HTERT RPE-1 (cell line): ENCODE data around the gene ARHGEF6.

Source experiments
- in situ Hi-C: fragments of 300-500 bp; cut with MboI; formaldehyde crosslinking; loops from 4 replicates; pipeline ENCODE4 v1.14.3; 2020; ENCODE audit warnings: low sequenced_read_pairs

ARHGEF6 gene

GRCh38 chrX:136652822-136653723, 127.7 kb downstream of the ARHGEF6 start:
- in situ Hi-C loops = no loop called here

- in situ Hi-C loops = no loop called here
Measured at GRCh38 chrX:136650811-136651210, 129.9 kb downstream of the ARHGEF6 start.

GRCh38 chrX:136647677-136648360, 132.9 kb downstream of the ARHGEF6 start, which contains the start of gene CD40LG:
TSS of gene CD40LG (plus strand) at chrX:136648158. CDS start at chrX:136648249, 91 bp downstream.
- in situ Hi-C loops = no loop called here

DNA sequence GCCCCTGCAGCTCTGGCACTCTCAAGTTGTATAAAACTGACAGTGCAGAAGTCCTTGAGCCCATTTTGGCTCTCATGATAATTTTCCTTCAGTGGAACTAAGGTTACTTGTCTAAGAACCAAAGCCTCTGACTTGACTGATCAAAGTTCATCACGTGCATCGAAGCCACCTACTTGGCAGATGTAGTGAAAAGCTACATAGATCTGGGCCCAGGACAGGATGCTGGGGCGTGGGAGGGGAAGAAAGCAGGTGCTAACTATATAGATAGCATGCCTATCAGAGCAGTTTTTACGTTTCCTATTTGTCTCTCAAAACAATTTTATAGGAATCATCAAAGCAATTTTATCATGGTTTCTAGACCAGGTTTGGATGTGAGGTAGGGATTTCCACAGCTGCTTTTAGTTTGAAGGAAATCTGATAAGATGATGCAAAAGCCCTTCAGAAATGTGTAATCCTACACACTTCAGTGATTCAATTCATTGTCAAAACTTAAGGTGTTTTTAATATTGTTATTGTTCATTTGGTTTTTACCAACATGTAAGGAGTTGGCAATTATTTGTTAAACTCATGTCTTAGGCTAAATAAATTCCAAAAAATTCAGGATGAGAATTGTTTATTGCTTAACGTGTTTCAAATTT, 134.0 kb downstream of the ARHGEF6 start:
- in situ Hi-C loops = no loop called here

- in situ Hi-C loops = no loop called here
Measured at GRCh38 chrX:136643243-136643642, 137.5 kb downstream of the ARHGEF6 start.

DNA sequence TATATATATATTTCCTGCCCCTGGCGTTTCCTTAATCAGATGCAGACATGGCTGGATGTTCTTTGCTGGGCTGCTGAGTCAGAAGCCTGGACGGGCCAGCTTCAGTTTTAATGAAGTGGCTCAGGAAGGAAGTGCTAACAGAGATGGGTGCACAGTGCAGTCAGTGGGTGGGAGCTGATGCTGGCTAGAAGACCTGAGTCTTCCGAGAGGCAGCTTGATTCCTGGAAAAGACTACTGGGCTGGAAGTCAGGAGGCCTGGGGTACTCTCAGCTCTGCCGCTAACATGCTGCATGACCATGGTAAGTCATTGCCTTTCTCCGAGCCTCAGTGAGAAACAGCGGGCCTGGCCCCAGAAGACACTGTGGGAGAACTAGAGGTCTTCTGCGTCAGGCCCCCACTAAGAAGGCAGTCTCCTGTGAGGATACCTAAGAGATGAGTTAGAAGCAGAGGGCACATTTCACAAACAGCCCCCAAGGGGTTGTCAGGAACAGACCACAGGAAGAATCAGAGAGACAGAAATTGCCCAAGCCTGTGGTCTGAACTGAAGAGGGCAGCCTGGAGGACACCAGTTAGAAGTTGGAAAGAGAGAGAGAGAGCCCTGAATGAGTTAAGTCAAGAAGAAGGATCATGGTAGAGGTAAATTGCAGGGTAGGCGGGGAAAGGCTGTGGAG, 141.1 kb downstream of the ARHGEF6 start:
- in situ Hi-C loops = no loop called here

GRCh38 chrX:136636121-136636520, 144.6 kb downstream of the ARHGEF6 start:
- in situ Hi-C loops = no loop called here

DNA sequence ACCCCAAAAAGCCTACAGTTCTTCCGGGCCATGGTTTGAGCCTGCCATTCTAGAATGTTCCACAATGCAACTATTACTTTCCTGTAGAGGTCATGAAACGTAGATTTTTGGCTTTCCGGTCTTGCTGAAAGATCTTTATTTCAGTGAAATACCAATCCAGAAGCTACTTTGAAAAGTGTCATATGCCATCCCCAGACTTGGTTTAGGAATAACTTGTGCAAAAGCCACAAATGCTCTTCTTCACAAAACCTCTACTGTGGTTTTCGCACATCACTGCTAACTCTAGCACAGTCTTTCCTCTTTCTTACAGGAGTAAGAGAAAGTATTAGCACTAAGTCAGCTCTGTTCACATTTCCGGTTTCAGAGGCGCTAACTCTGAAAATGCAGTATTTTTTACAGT, 145.5 kb downstream of the ARHGEF6 start:
- in situ Hi-C loops = no loop called here

GRCh38 chrX:136630881-136631280, 149.9 kb downstream of the ARHGEF6 start:
- in situ Hi-C loops = no loop called here

- in situ Hi-C loops = no loop called here
Measured at GRCh38 chrX:136629084-136629750, 151.5 kb downstream of the ARHGEF6 start.

GRCh38 chrX:136627409-136627808, 153.3 kb downstream of the ARHGEF6 start:
- in situ Hi-C loops = no loop called here

GRCh38 chrX:136626891-136627290, 153.8 kb downstream of the ARHGEF6 start:
- in situ Hi-C loops = no loop called here

DNA sequence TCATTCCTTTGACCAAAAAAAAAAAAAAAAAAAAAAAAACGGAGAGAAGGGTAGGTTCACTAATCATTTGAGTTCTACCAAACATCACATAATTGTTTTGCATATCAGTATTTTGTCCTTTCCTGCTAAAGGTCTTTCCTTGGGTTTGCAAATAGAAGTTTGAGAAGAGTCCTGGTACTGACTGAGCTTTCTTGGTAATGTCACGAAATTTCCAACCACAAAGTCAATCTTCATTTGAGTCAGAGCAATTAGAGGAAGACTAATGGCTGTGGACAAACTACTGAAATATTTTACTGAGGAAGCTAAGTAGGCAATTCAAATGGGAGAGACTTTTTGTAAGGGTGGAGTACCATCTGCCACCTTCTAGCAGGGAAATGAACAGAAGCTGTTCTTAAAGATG, 154.5 kb downstream of the ARHGEF6 start:
- in situ Hi-C loops = no loop called here

GRCh38 chrX:136625246-136625645, 155.5 kb downstream of the ARHGEF6 start:
- in situ Hi-C loops = no loop called here

GRCh38 chrX:136623396-136623795, 157.3 kb downstream of the ARHGEF6 start:
- in situ Hi-C loops = no loop called here

- in situ Hi-C loops = no loop called here
Measured at GRCh38 chrX:136622568-136622967, 158.2 kb downstream of the ARHGEF6 start.

DNA sequence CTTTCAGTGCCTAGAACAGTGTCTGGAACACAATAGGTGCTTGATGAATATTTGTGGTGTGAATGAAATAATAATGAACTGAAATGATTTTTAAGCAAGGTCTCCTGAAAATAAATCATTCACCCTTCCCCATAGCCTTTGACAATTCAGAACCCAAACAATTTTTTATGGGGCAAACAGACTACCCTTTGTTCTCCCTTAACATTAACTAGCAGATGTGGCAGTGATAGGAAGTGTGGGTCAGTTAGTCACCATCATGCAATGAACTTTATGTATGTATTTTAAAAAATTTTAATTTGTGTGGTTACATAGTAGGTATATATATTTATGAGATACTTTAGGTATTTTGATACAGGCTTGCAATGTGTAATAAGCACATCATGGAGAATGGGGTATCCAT, 160.0 kb downstream of the ARHGEF6 start:
- in situ Hi-C loops = no loop called here

DNA sequence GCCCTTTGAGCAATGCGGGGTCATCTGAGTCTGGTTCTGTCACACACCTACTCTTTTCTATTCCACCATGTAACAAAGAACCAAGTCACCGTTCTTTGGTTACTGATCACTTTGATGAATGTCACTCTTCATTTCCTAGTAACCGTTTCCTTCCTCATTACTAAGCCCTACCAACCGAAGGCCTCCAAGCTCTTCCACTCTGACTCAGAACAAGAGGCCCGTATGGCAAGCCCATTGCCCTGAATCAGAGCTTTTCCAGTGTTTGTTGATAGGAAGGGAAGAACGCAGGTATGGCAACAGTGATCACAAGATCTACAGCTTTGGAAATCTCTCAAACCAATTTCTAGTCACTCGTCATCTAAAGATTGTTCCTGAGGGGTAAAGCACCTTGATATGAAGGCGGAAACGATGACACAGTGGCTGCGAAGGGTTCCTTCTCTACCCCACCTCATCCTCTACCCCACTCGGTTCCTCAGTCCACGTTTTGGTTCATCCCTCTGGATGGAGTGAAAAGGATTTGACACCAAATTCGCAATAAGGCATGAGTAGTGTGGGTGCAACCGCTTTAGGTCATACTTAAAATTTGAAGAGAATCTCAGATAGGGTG, 160.7 kb downstream of the ARHGEF6 start:
- in situ Hi-C loops = no loop called here

- in situ Hi-C loops = no loop called here
Measured at GRCh38 chrX:136616987-136617685, 163.6 kb downstream of the ARHGEF6 start.
